Progenitor cell of endocrine pancreas (in vitro differentiated cells): ENCODE data around the gene APOBEC4. TPM values are rescaled to one million over a fixed set of nuclear protein-coding genes. Genes with fewer than 3 reads are reported as not detected.
"Not testable (repeated sequence)": the region's sequence is repeated elsewhere in the genome, so short reads cannot be mapped to it uniquely, and the experiment has no call there.

ENCODE experiments used
- DNase-seq: peaks from one replicate; pipeline ENCODE4 v3.0.0; 2021; ENCODE audit warnings: low spot score; ENCODE audit not compliant: unreplicated experiment
- H3K27ac Mint-ChIP-seq: 2 replicates; pipeline ENCODE4 v1.8.0; 2021; ENCODE audit warnings: mild to moderate bottlenecking, moderate library complexity, mixed read lengths
- H3K27me3 Mint-ChIP-seq: 2 replicates; pipeline ENCODE4 v1.8.0; 2021; ENCODE audit warnings: mixed read lengths
- H3K36me3 Mint-ChIP-seq: 2 replicates; pipeline ENCODE4 v1.8.0; 2022; ENCODE audit warnings: mixed read lengths; ENCODE audit not compliant: insufficient read depth
- H3K4me1 Mint-ChIP-seq: 2 replicates; pipeline ENCODE4 v1.8.0; 2021; ENCODE audit warnings: low read depth, mixed read lengths
- H3K4me3 Mint-ChIP-seq: 2 replicates; pipeline ENCODE4 v1.8.0; 2021; ENCODE audit warnings: low read depth, mild to moderate bottlenecking, moderate library complexity, mixed read lengths
- H3K9me3 Mint-ChIP-seq: 2 replicates; pipeline ENCODE4 v1.8.0; 2021; ENCODE audit warnings: low read depth, mixed read lengths
- total RNA-seq: library from RNA; stranded (reverse); gene quantifications from 2 replicates; pipeline ENCODE4 v1.2.1, GENCODE V29; 2021
- TF ChIP-seq, protein P1 (sequence below): fragments of 200-600 bp; sonication (generic); IDR thresholded peaks from one replicate; pipeline ENCODE4 v1.5.0; 2021; ENCODE audit warnings: antibody characterized with exemption, mild to moderate bottlenecking; ENCODE audit not compliant: unreplicated experiment

The APOBEC4 gene
- total RNA-seq, 1 donor from 2014 or later: not detected

DNA sequence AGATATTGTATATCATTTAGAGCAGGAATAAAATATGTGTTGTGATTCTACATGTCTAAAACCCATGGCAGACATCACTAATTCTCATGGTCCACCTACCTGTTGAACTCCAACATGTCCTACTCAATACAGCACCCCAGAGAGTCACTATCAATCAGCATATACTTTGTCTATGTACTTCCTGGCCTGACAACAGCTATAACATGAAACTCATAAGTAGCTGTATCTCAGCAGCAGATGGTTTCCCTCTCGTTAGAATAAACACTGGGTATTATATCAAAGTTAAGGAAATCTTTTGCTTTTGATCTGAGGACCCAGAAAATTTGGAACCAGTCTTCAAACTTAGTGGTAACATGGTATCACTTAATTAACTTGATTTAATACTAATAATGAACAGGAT, 33.3 kb downstream of the APOBEC4 start:
- H3K27ac Mint-ChIP-seq: no peak overlapping the region
- DNase-seq: no peak
- H3K36me3 Mint-ChIP-seq: peaks cover 3% of the 10 kb centered on the region
- H3K4me1 Mint-ChIP-seq: no peaks in the 10 kb centered on the region
- no peak overlapping the region for H3K4me3 Mint-ChIP-seq
- H3K27me3 Mint-ChIP-seq: peaks cover 2% of the 10 kb centered on the region
- TF ChIP-seq, protein P1, sequence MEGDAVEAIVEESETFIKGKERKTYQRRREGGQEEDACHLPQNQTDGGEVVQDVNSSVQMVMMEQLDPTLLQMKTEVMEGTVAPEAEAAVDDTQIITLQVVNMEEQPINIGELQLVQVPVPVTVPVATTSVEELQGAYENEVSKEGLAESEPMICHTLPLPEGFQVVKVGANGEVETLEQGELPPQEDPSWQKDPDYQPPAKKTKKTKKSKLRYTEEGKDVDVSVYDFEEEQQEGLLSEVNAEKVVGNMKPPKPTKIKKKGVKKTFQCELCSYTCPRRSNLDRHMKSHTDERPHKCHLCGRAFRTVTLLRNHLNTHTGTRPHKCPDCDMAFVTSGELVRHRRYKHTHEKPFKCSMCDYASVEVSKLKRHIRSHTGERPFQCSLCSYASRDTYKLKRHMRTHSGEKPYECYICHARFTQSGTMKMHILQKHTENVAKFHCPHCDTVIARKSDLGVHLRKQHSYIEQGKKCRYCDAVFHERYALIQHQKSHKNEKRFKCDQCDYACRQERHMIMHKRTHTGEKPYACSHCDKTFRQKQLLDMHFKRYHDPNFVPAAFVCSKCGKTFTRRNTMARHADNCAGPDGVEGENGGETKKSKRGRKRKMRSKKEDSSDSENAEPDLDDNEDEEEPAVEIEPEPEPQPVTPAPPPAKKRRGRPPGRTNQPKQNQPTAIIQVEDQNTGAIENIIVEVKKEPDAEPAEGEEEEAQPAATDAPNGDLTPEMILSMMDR: no peak
- no peaks in the 10 kb centered on the region for H3K9me3 Mint-ChIP-seq

DNA sequence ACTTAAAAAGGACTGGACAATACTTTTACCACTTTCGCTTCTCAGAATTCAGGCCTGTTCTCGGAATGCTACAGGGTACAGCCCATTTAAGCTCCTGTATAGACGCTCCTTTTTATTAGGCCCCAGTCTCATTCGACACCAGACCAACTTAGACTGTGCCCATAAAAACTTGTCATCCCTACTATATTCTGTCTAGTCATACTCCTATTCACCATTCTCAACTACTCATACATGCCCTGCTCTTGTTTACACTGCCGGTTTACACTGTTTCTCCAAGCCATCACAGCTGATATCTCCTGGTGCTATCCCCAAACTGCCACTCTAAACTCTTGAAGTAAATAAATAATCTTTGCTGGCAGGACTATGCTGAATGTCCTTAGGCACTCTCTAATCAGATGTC, 34.9 kb downstream of the APOBEC4 start:
- not testable (repeated sequence) for H3K4me1 Mint-ChIP-seq, H3K27me3 Mint-ChIP-seq, DNase-seq, H3K27ac Mint-ChIP-seq, H3K9me3 Mint-ChIP-seq, H3K4me3 Mint-ChIP-seq, H3K36me3 Mint-ChIP-seq

DNA sequence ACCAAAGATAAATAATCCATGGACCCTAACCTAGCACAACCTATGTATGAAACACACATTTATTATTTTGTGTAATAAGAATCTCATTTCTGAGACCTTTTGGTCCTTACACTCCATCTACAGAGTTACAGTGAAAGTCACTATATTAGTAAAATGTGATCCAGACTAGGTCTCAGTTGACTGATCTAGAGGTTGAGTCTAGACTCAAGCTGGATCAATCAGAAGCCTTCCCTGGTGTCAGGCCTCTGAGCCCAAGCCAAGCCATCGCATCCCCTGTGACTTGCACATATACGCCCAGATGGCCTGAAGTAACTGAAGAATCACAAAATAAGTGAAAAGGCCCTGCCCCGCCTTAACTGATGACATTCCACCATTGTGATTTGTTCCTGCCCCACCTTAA, 40.1 kb downstream of the APOBEC4 start:
- DNase-seq, H3K9me3 Mint-ChIP-seq, H3K4me1 Mint-ChIP-seq, H3K27me3 Mint-ChIP-seq, H3K27ac Mint-ChIP-seq, H3K36me3 Mint-ChIP-seq, H3K4me3 Mint-ChIP-seq: not testable (repeated sequence)

DNA sequence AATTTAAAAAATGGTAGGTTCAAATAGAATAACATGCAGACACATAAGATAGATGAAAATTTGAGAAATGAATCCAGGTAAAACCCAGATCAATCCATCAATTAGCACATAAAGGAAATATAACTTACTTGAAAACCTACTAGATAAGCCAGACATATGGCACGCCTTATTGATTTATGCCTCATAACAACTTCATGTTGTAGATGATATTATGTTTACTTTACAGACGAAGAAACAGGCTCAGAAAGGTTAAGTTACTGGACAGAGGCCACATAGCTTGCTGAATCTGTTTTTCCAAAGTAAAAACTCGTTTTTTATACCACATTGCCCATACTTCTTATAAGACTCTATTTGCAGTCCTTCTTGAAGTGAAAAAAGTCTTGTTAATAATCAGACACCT, 40.7 kb downstream of the APOBEC4 start:
- Mint-ChIP-seq H3K9me3 (no peaks in the 10 kb centered on the region), H3K36me3 (no peaks in the 10 kb centered on the region), H3K27ac (no peak overlapping the region), H3K27me3 (peaks cover 6% of the 10 kb centered on the region), H3K4me3 (no peak overlapping the region), H3K4me1 (no peaks in the 10 kb centered on the region)
- no peak for DNase-seq
- TF ChIP-seq, protein P1: no peak

DNA sequence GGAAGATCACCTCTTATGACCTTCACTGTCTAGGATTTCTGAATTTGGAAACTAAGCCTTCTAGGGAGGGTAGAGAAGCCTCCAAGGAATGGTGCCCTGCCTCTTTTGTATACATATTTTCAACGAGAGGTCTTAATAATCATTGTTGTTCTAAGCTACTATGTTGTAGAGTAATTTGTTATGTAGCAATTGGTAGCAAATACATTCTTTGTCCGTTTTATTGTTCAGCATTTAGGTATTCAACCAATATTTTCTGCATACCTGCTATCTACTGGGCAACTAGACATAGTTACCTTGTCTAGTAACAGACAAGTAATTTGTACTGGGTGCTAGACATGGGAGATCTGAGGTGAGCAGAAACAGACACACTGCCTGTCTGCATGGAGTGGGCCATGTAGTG, 42.1 kb downstream of the APOBEC4 start:
- Mint-ChIP-seq H3K4me3 (no peak overlapping the region), H3K27me3 (peaks cover 6% of the 10 kb centered on the region), H3K36me3 (no peaks in the 10 kb centered on the region), H3K4me1 (no peaks in the 10 kb centered on the region), H3K27ac (no peak overlapping the region), H3K9me3 (no peaks in the 10 kb centered on the region)
- TF ChIP-seq, protein P1: no peak
- no peak for DNase-seq

DNA sequence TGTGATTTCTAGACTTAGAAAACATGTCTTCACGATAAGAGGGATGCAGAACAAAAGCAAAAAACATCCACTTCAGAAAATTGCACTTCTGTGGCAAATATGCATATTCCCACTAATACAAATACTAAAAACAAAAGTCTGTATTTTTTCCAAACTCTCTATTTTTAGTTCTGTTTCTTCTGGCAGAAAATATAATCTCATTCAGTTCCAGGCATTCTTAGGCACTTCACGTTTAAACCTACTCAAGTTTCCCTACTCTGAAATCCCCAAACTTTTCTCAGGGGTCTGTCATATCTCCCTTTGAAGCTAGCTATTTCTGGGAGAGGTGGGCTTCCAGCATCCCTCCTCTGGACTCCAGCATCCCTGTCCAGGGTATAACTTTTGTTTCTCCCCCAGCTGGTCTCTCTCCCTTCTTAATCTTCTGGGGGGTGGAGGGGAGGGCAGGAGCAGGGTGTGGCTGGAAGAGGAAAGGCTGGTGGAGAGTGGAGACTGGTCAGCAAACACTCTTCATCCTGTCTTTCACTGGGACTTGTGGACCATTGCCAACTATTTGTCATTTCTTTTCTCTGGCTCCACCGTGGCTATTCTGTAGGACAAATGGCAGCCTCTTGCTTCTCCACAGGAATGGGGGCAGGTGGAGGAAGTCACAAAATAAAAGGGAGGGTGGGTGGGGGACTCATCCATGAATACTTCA, 43.2 kb downstream of the APOBEC4 start:
- Mint-ChIP-seq H3K27me3 (peaks cover 5% of the 10 kb centered on the region), H3K27ac (no peak overlapping the region)

More for the DNA sequence above, 43.2 kb downstream of the APOBEC4 start:
- Mint-ChIP-seq H3K4me1 (no peaks in the 10 kb centered on the region), H3K4me3 (no peak overlapping the region), H3K36me3 (no peaks in the 10 kb centered on the region), H3K9me3 (no peaks in the 10 kb centered on the region)
- DNase-seq: no peak
- TF ChIP-seq, protein P1: no peak
